WTC11 (cell line): ENCODE measurements around the gene COMMD10. TPM values are rescaled to one million over a fixed set of nuclear protein-coding genes. Genes with fewer than 3 reads are reported as not detected.

Experiments used
- ATAC-seq: fragments of 200-7000 bp; cut with Tn5 transposase; 2 replicates; pipeline ENCODE4 v1.10.0; 2021; ENCODE audit warnings: mild to moderate bottlenecking, moderate library complexity
- CTCF ChIA-PET: fragments of 300-600 bp; sonication (Branson Sonifier 250); formaldehyde crosslinking; loops from one replicate; lab custom pipeline; 2021; ENCODE audit warnings: antibody characterized with exemption; lab: Charles Lee
- POLR2A ChIA-PET: fragments of 350-600 bp; sonication (Branson Sonifier 250); formaldehyde crosslinking; loops from one replicate; lab custom pipeline; 2021; ENCODE audit warnings: antibody characterized with exemption; lab: Charles Lee
- DNase-seq: peaks from one replicate; pipeline ENCODE4 v3.0.0; 2021; ENCODE audit warnings: low spot score
- H3K27ac Mint-ChIP-seq: 2 replicates; pipeline ENCODE4 v1.8.0; 2021; ENCODE audit warnings: mixed read lengths
- H3K27me3 Mint-ChIP-seq: 2 replicates; pipeline ENCODE4 v1.8.0; 2021; ENCODE audit warnings: low read depth, mild to moderate bottlenecking, moderate library complexity, mixed read lengths
- H3K36me3 Mint-ChIP-seq: 2 replicates; pipeline ENCODE4 v1.8.0; 2021; ENCODE audit warnings: mixed read lengths
- H3K4me1 Mint-ChIP-seq: 2 replicates; pipeline ENCODE4 v1.8.0; 2022; ENCODE audit warnings: mixed read lengths
- H3K4me3 Mint-ChIP-seq: 2 replicates; pipeline ENCODE4 v1.8.0; 2021; ENCODE audit warnings: mild to moderate bottlenecking, moderate library complexity, mixed read lengths
- H3K9me3 Mint-ChIP-seq: 2 replicates; pipeline ENCODE4 v1.8.0; 2021; ENCODE audit warnings: mixed read lengths
- CREB1 ChIP-seq: sonication (generic); formaldehyde crosslinking; IDR thresholded peaks from 2 replicates; pipeline ENCODE4 v1.8.0; 2023; ENCODE audit warnings: mild to moderate bottlenecking, missing genetic modification reagents
- JAZF1 ChIP-seq: fragments of 250-450 bp; sonication (Bioruptor Pico); IDR thresholded peaks from 2 replicates; pipeline ENCODE4 v1.9.0; 2021; ENCODE audit warnings: moderate library complexity, mild to moderate bottlenecking, inconsistent platforms
- MAX ChIP-seq: sonication (generic); formaldehyde crosslinking; IDR thresholded peaks from 2 replicates; pipeline ENCODE4 v1.8.0; 2022; ENCODE audit warnings: mild to moderate bottlenecking, missing genetic modification reagents
- MLX ChIP-seq: sonication (generic); formaldehyde crosslinking; IDR thresholded peaks from 2 replicates; pipeline ENCODE4 v1.8.1; 2023; ENCODE audit warnings: mild to moderate bottlenecking, missing genetic modification reagents, moderate library complexity
- NFATC4 ChIP-seq: fragments of 250-450 bp; sonication (Bioruptor Pico); IDR thresholded peaks from 2 replicates; pipeline ENCODE4 v1.9.0; 2021; ENCODE audit warnings: mild to moderate bottlenecking
- NR1H2 ChIP-seq: sonication (generic); formaldehyde crosslinking; IDR thresholded peaks from 2 replicates; pipeline ENCODE4 v1.9.0; 2021; ENCODE audit warnings: mild to moderate bottlenecking, moderate library complexity, missing genetic modification reagents
- SMAD4 ChIP-seq: sonication (generic); formaldehyde crosslinking; IDR thresholded peaks from 2 replicates; pipeline ENCODE4 v1.8.0; 2022; ENCODE audit warnings: mild to moderate bottlenecking, missing genetic modification reagents
- SP1 ChIP-seq: sonication (generic); formaldehyde crosslinking; conservative IDR thresholded peaks from 2 replicates; pipeline ENCODE4 v1.8.1; 2022; ENCODE audit warnings: missing genetic modification reagents
- STAT6 ChIP-seq: sonication (generic); formaldehyde crosslinking; conservative IDR thresholded peaks from 2 replicates; pipeline ENCODE4 v1.8.1; 2023; ENCODE audit warnings: mild to moderate bottlenecking, low read depth, missing genetic modification reagents, moderate library complexity
- TP53 ChIP-seq: sonication (generic); formaldehyde crosslinking; IDR thresholded peaks from 2 replicates; pipeline ENCODE4 v1.8.1; 2023; ENCODE audit warnings: mild to moderate bottlenecking, missing genetic modification reagents
- ZNF232 ChIP-seq: sonication (generic); formaldehyde crosslinking; IDR thresholded peaks from 2 replicates; pipeline ENCODE4 v1.8.0; 2022; ENCODE audit warnings: mild to moderate bottlenecking, missing genetic modification reagents
- ZNF512 ChIP-seq: sonication (generic); formaldehyde crosslinking; IDR thresholded peaks from 2 replicates; pipeline ENCODE4 v1.8.1; 2022; ENCODE audit warnings: missing genetic modification reagents, borderline replicate concordance
- ZNF532 ChIP-seq: fragments of 250-450 bp; sonication (Bioruptor Pico); IDR thresholded peaks from 2 replicates; pipeline ENCODE4 v1.9.0; 2021; ENCODE audit warnings: mild to moderate bottlenecking, borderline replicate concordance
- total RNA-seq: library from RNA; stranded (reverse); gene quantifications from 3 replicates; pipeline ENCODE4 v1.2.3, GENCODE V29; 2021

COMMD10 gene
- total RNA-seq, 1 experiment from 2014 or later = 34.5 TPM

GRCh38 chr5:116071211-116071610, 13.6 kb upstream of the COMMD10 start (continued):
- no peak for TF ChIP-seq ZNF512 (CRISPR knock-in tag)
- TF ChIP-seq TP53 (CRISPR knock-in tag) = no peak

- no peak overlapping the region for H3K4me3 Mint-ChIP-seq
- no peaks in the 10 kb centered on the region for H3K9me3 Mint-ChIP-seq
- no peak for ATAC-seq
- no peak for DNase-seq
- no peaks in the 10 kb centered on the region for H3K36me3 Mint-ChIP-seq
- TF ChIP-seq ZNF232 (no peak), SP1 (CRISPR knock-in tag) (no peak), ZNF532 (no peak), SMAD4 (CRISPR knock-in tag) (no peak), MLX (CRISPR knock-in tag) (no peak)
- ChIA-PET CTCF (no interaction called here), POLR2A (no interaction called here)
- no peaks in the 10 kb centered on the region for H3K4me1 Mint-ChIP-seq
- H3K27ac Mint-ChIP-seq = no peak overlapping the region
- H3K27me3 Mint-ChIP-seq = no peaks in the 10 kb centered on the region
These were observed 9.5 kb upstream of the COMMD10 start for GRCh38 chr5:116075191-116075831.

GRCh38 chr5:116076496-116076895, 8.3 kb upstream of the COMMD10 start:
- Mint-ChIP-seq H3K9me3 (no peaks in the 10 kb centered on the region), H3K4me1 (no peaks in the 10 kb centered on the region), H3K27me3 (no peaks in the 10 kb centered on the region), H3K4me3 (no peak overlapping the region), H3K36me3 (no peaks in the 10 kb centered on the region), H3K27ac (no peak overlapping the region)
- no peak for TF ChIP-seq CREB1 (CRISPR knock-in tag)
- no peak for TF ChIP-seq MAX
- TF ChIP-seq ZNF532 = no peak
- no peak for TF ChIP-seq JAZF1
- no peak for TF ChIP-seq STAT6 (CRISPR knock-in tag)
- no peak for TF ChIP-seq NR1H2 (CRISPR knock-in tag)
- TF ChIP-seq NFATC4 (CRISPR knock-in tag) = no peak
- CTCF ChIA-PET = interaction anchor here (1.3 kb wide), 1 partner anchor 9 kb away, joined by 6 read pairs; no protein-coding TSS in a partner anchor
- no peak for DNase-seq
- no peak for ATAC-seq
- POLR2A ChIA-PET = no interaction called here
